Glutamatergic neuron (in vitro differentiated cells): ENCODE results near the gene SAMSN1. TPM values are rescaled to one million over a fixed set of nuclear protein-coding genes. Genes with fewer than 3 reads are reported as not detected.

Source experiments
- DNase-seq: peaks from one replicate; pipeline ENCODE4 v3.0.0; 2022
- H3K27ac Mint-ChIP-seq: one replicate; pipeline ENCODE4 v1.8.0; 2020; ENCODE audit warnings: mild to moderate bottlenecking, mixed read lengths, inconsistent platforms; ENCODE audit not compliant: unreplicated experiment
- H3K27me3 Mint-ChIP-seq: one replicate; pipeline ENCODE4 v1.8.0; 2020; ENCODE audit warnings: mild to moderate bottlenecking, moderate library complexity, mixed read lengths, inconsistent platforms; ENCODE audit not compliant: unreplicated experiment
- H3K36me3 Mint-ChIP-seq: one replicate; pipeline ENCODE4 v1.8.0; 2020; ENCODE audit warnings: mild to moderate bottlenecking, mixed read lengths, inconsistent platforms; ENCODE audit not compliant: unreplicated experiment
- H3K4me1 Mint-ChIP-seq: one replicate; pipeline ENCODE4 v1.8.0; 2020; ENCODE audit warnings: mild to moderate bottlenecking, low read depth, mixed read lengths, inconsistent platforms; ENCODE audit not compliant: unreplicated experiment
- H3K4me3 Mint-ChIP-seq: one replicate; pipeline ENCODE4 v1.8.0; 2020; ENCODE audit warnings: mild to moderate bottlenecking, mixed read lengths, inconsistent platforms; ENCODE audit not compliant: unreplicated experiment
- H3K9me3 Mint-ChIP-seq: one replicate; pipeline ENCODE4 v1.8.0; 2020; ENCODE audit warnings: mild to moderate bottlenecking, moderate library complexity, mixed read lengths, inconsistent platforms; ENCODE audit not compliant: unreplicated experiment
- total RNA-seq: library from RNA; stranded (reverse); fragmentation: NEBNext Ultra II Directional; extraction: Animal tissue kit (Norgen Biotek cat#: 25700); gene quantifications from one replicate; pipeline ENCODE4 v1.2.1, GENCODE V29; 2021; ENCODE audit not compliant: unreplicated experiment
- TF ChIP-seq, protein P1 (sequence below): fragments of 200-600 bp; sonication (generic); IDR thresholded peaks from one replicate; pipeline ENCODE4 v1.5.0; 2021; ENCODE audit not compliant: partially characterized antibody, unreplicated experiment

SAMSN1 gene
- total RNA-seq, 1 donor from 2014 or later: 28.3 TPM

DNA sequence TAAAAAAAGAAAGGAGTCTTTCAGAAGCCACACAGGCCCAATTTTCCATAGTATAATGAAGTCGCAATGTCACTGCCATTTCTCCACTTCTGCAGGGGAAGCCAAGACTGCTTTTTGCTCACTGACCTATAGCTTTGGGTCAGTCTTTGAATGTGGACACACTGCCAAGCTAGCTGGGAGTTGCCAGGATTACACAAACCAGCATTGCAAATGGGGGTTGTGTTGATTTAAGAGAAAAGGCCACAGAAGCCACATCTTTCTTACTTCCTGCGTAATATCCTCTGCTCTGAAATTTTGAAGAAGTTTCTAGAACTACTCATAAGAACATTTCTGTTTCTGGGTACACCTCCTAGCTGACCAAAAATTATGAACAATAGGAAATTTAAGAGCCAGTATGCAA is 45.8 kb upstream of the SAMSN1 start:
- Mint-ChIP-seq H3K27ac (no peak overlapping the region), H3K9me3 (no peaks in the 10 kb centered on the region), H3K36me3 (no peaks in the 10 kb centered on the region), H3K27me3 (no peaks in the 10 kb centered on the region), H3K4me1 (no peaks in the 10 kb centered on the region), H3K4me3 (no peak overlapping the region)
- DNase-seq: no peak
- TF ChIP-seq, protein P1, sequence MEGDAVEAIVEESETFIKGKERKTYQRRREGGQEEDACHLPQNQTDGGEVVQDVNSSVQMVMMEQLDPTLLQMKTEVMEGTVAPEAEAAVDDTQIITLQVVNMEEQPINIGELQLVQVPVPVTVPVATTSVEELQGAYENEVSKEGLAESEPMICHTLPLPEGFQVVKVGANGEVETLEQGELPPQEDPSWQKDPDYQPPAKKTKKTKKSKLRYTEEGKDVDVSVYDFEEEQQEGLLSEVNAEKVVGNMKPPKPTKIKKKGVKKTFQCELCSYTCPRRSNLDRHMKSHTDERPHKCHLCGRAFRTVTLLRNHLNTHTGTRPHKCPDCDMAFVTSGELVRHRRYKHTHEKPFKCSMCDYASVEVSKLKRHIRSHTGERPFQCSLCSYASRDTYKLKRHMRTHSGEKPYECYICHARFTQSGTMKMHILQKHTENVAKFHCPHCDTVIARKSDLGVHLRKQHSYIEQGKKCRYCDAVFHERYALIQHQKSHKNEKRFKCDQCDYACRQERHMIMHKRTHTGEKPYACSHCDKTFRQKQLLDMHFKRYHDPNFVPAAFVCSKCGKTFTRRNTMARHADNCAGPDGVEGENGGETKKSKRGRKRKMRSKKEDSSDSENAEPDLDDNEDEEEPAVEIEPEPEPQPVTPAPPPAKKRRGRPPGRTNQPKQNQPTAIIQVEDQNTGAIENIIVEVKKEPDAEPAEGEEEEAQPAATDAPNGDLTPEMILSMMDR: no peak

DNA sequence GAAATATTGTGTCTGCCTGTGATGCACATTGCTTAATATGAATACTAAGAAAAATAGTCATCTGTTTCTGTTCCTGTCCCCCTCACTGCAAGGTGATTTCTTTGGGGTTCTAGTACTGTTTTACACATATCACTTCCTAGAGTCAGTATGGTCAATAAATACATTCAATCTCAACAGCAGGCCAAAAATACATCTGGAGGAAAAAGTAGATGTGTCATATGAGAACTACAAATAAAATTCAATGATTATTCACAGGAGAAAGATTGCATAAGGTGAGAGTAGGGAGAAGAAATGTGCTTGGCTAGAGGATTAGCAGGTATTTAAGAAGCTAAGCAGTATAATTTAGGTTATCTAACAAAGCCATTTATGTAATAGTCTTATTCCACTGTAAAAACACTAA is 45.3 kb upstream of the SAMSN1 start:
- no peak overlapping the region for H3K4me3 Mint-ChIP-seq

DNA sequence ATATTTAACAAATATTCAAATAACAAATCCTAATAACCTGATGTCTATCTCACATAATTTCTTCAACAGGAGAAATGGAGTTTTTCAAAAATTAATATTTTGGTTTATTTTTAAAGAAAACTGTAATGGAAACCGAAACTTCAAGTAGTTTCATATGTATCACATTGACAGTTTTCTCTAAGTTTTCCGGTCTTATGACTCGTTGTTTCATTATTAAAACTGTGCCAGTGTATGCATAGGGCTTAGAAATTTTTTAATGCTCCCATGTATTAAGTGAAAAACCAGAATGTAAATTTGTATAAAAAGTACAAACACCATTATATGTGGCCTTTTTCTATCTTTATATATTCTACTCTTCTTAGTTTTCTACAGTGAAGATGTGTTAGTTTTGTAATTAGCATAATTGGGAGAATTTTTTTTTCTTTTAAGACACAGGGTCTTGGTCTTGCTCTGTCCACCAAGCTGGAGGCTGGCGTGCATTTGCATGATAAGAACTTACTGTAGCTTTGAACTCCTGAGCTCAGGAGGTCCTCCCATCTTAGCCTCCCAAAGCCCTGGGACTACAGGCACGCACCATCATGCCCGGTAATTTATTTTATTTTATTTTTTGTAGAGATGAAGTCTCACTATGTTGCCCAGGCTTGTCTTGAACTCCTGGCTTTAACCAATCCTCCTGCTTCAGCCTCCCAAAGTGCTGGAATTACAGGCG is 43.9 kb upstream of the SAMSN1 start:
- DNase-seq: no peak
- Mint-ChIP-seq H3K9me3 (no peaks in the 10 kb centered on the region), H3K27ac (no peak overlapping the region), H3K36me3 (no peaks in the 10 kb centered on the region), H3K27me3 (no peaks in the 10 kb centered on the region), H3K4me3 (no peak overlapping the region), H3K4me1 (no peaks in the 10 kb centered on the region)
- TF ChIP-seq, protein P1: no peak

More for the DNA sequence above, 45.3 kb upstream of the SAMSN1 start:
- TF ChIP-seq, protein P1: no peak
- Mint-ChIP-seq H3K27me3 (no peaks in the 10 kb centered on the region), H3K9me3 (no peaks in the 10 kb centered on the region), H3K36me3 (no peaks in the 10 kb centered on the region), H3K27ac (no peak overlapping the region), H3K4me1 (no peaks in the 10 kb centered on the region)
- no peak for DNase-seq

DNA sequence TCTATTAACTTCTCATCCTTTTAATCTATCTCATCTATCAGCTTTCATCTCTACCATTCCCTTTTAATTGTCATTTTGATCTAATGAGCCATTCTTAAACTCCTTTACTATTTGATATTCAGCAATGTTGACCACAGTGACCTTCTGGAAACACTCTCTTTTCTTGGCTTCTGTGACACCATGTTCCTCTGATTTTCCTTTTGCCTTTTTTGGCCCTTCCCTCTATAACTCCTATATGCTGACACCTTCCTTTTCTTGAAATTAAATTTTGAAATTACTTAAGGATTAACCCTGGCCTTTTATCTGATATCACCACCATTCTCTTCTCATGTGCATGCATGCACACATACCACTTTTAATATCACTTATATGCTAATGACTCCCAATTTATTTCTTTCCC is 41.2 kb upstream of the SAMSN1 start:
- TF ChIP-seq, protein P1: no peak
- Mint-ChIP-seq H3K4me3 (no peak overlapping the region), H3K36me3 (no peaks in the 10 kb centered on the region)

DNA sequence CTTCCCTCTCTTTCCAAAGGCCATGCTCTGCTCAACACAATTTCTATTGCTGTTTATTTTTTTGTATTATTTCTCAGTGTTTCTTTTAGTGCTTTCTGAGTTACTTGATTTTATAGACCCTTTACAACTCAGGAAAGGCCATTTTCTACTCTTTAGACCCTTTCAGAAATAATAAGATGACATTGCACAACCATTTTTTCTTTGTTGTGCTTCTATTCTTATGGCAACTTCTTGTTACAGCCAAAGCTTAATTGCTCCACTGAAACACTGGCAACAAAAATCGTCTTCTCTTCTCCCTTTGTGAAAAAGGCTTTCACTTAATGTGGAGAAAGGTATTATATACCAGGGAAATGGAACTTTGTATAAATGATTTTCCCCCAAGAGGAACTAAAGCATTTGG is 39.0 kb upstream of the SAMSN1 start:
- H3K4me1 Mint-ChIP-seq: no peaks in the 10 kb centered on the region
- no peak overlapping the region for H3K27ac Mint-ChIP-seq
- H3K27me3 Mint-ChIP-seq: no peaks in the 10 kb centered on the region
- no peak overlapping the region for H3K4me3 Mint-ChIP-seq
- no peaks in the 10 kb centered on the region for H3K9me3 Mint-ChIP-seq
- TF ChIP-seq, protein P1: no peak
- DNase-seq: no peak
- no peaks in the 10 kb centered on the region for H3K36me3 Mint-ChIP-seq

More for the DNA sequence above, 41.2 kb upstream of the SAMSN1 start:
- Mint-ChIP-seq H3K4me1 (no peaks in the 10 kb centered on the region), H3K9me3 (no peaks in the 10 kb centered on the region), H3K27me3 (no peaks in the 10 kb centered on the region), H3K27ac (no peak overlapping the region)
- DNase-seq: no peak
